GM12891 (cell line): ENCODE measurements around the gene SPRED1.

Source experiments
- PAX5 ChIP-seq: IDR thresholded peaks from 2 replicates; pipeline ENCODE4 v1.6.1; 2011; ENCODE audit warnings: low read length, moderate library complexity, mild to moderate bottlenecking; ENCODE audit not compliant: insufficient read depth, severe bottlenecking
- POLR2A ChIP-seq: IDR thresholded peaks from 2 replicates; pipeline ENCODE4 v1.6.1; 2011; ENCODE audit warnings: low read depth, low read length, control low read depth
- POLR2AphosphoS5 ChIP-seq: IDR thresholded peaks from 2 replicates; pipeline ENCODE4 v1.6.1; 2011; ENCODE audit warnings: low read depth, low read length, control low read depth
- POU2F2 ChIP-seq: IDR thresholded peaks from 2 replicates; pipeline ENCODE4 v1.6.1; 2011; ENCODE audit warnings: low read depth, mild to moderate bottlenecking, control low read depth, low read length, moderate library complexity
- TAF1 ChIP-seq: IDR thresholded peaks from 2 replicates; pipeline ENCODE4 v1.6.1; 2011; ENCODE audit warnings: low read depth, low read length, control low read depth

DNA sequence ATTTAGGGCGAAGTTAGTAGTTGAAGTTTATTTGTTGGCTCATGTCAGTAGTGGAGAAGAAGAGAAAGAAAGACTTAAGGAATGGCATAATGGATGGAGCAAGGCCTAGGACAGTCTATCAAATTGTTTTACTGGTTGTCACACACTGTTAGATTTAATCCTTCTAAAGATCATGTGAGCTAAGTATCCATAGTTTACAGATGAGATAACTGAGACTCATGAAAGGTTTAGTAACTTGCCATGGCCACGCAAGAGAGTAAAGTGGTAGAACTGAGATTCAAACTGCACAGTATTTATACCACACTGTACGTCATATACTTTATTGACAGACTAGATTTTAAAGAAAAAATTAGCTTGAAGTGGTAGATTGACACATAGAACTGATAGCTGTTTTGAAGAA lies 11.4 kb downstream of the SPRED1 start:
- TF ChIP-seq POLR2A (no peak), POLR2AphosphoS5 (no peak), TAF1 (no peak), PAX5 (no peak), POU2F2 (no peak)
